ENCODE measurements around the gene MOSPD2.

The MOSPD2 gene

GRCh38 chrX:14916017-14916674 is 42.9 kb downstream of the MOSPD2 start:
- no peak for DNase-seq

GRCh38 chrX:14919407-14919806 is 46.2 kb downstream of the MOSPD2 start:
- no peak for DNase-seq

DNA sequence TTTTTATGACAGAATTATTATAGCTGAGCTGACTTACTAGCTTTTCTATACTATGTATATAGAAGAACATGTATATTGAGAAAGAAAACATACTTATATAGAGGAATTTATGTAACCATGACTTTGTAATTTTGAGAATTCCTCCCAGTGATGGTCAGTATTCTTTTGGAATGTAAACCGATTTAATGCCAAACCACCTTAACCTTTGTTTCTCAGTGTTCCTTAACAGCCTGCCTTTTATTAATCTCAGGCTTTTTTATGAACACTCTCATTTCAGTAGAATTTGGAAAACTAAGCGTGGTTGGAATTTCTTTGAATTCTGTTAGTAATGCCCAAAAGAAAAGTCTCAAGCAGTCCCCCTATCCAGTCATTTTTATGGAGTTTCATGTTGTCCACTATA is 47.0 kb downstream of the MOSPD2 start:
- DNase-seq = no peak

- peak; percentile 1 for DNase-seq
Measured at GRCh38 chrX:14922437-14922836, 49.2 kb downstream of the MOSPD2 start.

DNA sequence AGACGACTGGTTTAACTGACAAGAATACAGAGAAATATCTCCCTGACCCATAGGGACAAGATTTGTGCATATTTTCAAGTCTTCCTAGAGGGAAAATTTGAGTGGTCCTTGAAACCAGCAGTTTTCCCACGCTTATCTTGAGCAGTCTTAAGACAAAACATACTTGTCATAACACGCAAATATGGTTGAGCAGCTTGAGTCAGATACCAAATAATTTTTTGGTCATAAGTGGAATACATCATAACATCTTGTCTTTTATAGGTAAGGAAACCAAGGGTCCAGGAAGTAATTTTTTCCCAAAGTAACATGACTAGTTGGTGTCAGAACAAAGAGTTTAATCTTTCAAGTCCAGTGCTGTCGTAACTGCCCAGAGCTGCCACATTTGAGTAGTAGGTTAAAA is 50.5 kb downstream of the MOSPD2 start:
- DNase-seq = no peak

- no peak for DNase-seq
Measured at GRCh38 chrX:14926471-14926870, 53.2 kb downstream of the MOSPD2 start.

- no peak for DNase-seq
Measured at GRCh38 chrX:14927401-14927800, 54.2 kb downstream of the MOSPD2 start.

- DNase-seq = no peak
Measured at GRCh38 chrX:14930663-14931062, 57.4 kb downstream of the MOSPD2 start.

DNA sequence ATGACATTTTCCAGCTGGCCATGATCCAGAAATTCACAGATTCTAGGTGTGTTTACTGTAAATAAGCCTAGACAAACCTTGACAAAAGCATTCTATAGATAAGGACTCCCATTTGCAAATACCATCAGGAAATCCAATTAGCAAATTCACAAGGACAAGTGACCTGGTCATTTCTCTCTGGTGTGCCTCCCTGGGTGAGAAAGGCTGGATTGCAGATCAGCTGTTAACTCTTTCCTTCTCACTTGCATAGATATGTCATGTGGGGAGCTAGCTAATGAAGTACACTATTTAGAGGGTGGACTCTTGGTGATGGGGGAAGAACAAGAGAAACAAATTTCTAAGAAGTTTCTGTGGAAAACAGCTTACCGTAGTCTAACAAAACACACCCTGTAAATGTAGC is 58.9 kb downstream of the MOSPD2 start:
- DNase-seq = no peak

GRCh38 chrX:14934423-14934822 is 61.2 kb downstream of the MOSPD2 start:
- no peak for DNase-seq

GRCh38 chrX:14936561-14936960 is 63.3 kb downstream of the MOSPD2 start:
- DNase-seq = no peak

DNA sequence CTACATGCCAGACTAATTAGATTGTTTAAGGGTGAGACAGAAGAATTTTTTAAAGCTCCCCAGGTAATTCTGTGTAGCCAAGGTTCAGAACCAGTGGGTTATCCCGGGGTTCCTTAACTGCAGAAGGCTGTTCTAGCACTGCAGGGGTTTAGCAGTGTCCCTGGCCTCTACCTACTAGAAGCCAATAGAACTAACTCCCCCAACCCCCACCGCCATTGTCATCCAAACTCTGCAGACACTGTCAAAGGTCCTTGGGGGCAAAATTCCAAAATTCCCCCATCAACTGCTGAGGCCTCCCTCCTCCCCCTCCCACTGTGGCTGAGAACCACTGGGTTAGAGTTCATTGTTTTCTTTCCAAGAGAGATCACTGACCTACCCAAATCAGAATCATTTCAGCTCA is 66.4 kb downstream of the MOSPD2 start:
- no peak for DNase-seq

GRCh38 chrX:14941301-14941700 is 68.1 kb downstream of the MOSPD2 start:
- no peak for DNase-seq

GRCh38 chrX:14942341-14942740 is 69.1 kb downstream of the MOSPD2 start:
- no peak for DNase-seq

GRCh38 chrX:14943962-14944361 is 70.7 kb downstream of the MOSPD2 start:
- no peak for DNase-seq

- DNase-seq = no peak
Measured at GRCh38 chrX:14946606-14947155, 73.5 kb downstream of the MOSPD2 start.

DNA sequence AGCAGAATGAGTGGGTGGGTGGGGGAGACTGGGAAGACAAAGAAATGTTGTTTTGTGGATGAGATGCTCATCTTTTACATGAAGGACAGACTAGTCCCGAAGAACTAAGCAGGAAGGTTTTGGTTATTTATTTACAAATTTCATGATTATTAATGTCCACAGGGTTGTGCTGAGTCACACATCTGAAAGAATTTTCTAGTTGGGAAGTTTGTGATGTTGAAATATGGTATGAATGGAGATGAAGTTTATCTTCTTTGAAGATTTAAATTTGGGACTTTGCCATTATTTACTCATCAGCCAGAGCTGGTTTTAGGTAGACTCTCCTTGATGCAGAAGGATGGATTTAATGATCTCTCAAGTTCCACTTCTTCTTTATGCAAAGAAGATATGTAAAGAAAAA is 75.5 kb downstream of the MOSPD2 start:
- no peak for DNase-seq

DNA sequence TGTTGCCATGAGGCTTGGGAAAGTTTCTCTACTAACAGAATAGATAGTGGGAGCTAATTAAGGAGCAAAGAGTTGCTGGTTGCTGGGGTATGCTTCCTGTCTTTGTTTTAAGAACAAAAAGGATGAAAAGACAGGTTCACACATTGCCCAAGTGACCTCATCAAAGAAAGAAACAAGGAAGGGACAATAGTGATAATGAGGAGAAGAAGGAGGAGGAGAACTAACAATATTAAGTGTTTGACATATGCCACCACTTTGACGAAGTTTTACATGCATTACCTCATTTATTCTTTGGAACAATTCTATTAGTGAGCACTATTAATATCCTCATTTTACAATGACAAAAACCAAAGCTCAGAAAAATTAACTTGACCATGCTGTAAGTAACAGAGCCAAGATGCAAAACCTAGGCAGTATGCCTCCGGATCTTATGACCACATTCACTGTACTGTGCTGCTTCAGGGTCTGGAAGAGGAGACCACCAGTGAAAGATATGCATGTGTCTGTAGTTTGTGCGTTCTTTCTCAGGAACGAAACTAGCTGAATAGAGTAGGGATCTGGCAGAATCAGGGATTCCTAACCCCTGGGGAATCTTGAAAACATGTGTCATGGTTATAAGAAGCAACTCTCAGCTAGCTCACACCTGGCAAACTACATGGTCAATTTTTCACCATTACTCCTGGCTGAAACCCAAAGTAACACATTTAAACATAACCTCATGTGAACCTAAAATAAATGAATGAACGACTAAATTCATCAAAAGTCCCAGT is 83.8 kb downstream of the MOSPD2 start:
- DNase-seq = no peak

GRCh38 chrX:14963447-14964236 is 90.4 kb downstream of the MOSPD2 start:
- no peak for DNase-seq

DNA sequence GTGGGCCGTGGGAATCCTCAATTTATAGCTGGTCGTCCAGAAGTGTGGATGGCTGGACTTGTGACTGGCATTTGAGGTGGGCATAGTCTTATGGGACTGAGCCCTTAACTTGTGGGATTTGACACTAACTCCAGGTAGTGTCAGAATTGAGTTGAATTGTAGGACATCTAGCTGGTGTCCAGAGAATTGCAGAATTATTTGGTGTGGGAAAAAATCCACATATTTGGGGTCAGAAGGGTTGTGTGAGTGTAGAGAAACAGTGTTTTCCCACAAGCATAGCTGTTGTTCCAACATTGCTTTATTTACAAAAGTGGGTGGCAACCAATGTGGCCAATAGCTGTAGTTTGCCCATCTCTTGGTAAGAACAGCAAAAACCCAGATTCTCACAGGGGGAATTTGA is 91.3 kb downstream of the MOSPD2 start:
- no peak for DNase-seq
